ENCODE measurements around the gene NID2. TPM values are rescaled to one million over a fixed set of nuclear protein-coding genes. Genes with fewer than 3 reads are reported as not detected.

NID2 gene
- total and polyA plus RNA-seq, 9 of the 15 experiments (the other 6 are each of a cell fraction or from before 2014, with no cell fraction given), result 0.04 to 0.45 (median 0.16) TPM; not detected in 3

GRCh38 chr14:52039124-52039815, 29.6 kb downstream of the NID2 start:
- no peaks in the 10 kb centered on the region for H3K4me1 ChIP-seq (replicated peaks in 1 of 2; ENCODE audit: control insufficient read depth in 2 of 2, insufficient read depth in 2 of 2, low read length in 2 of 2)
- no peaks in the 10 kb centered on the region for H3K9me1 ChIP-seq (ENCODE audit: control insufficient read depth, insufficient read depth, low read length)
- H3K36me3 ChIP-seq (ENCODE audit: control insufficient read depth, insufficient read depth, low read length), result no peaks in the 10 kb centered on the region
- no peaks in the 10 kb centered on the region for H3K79me2 ChIP-seq (ENCODE audit: control insufficient read depth, insufficient read depth, low read length)
- no peaks in the 10 kb centered on the region for H3K9me3 ChIP-seq (replicated peaks; ENCODE audit: control insufficient read depth, insufficient read depth, low read depth, low read length)
- DNase-seq (ENCODE audit: extremely low read depth in 1 of 4, low spot score in 3 of 4) (no peak), FAIRE-seq (no peak), ATAC-seq (no peak)
- H3K4me3 ChIP-seq, result no peak overlapping the region
- peaks cover 0 to 3% of the 10 kb centered on the region in 2 experiments; a peak in 1 of 5 replicates for H3K27me3 ChIP-seq (ENCODE audit: control insufficient read depth in 2 of 2, insufficient read depth in 2 of 2, low read length in 2 of 2)
- ChIA-PET POLR2A (no interaction called here), CTCF (ENCODE audit: low intra/inter-chr PET ratio) (no interaction called here)
- no peak overlapping the region for H3K27ac ChIP-seq (ENCODE audit: extremely low read depth, low read depth, low read length)
- H2AFZ ChIP-seq (ENCODE audit: low read depth, low read length), result no peak overlapping the region
- no peaks in the 10 kb centered on the region for H4K20me1 ChIP-seq (replicated peaks; ENCODE audit: control insufficient read depth, insufficient read depth, low read length)
- in situ Hi-C loops (cut with MboI), result no loop called here
- H3K4me2 ChIP-seq (ENCODE audit: insufficient read depth, low read length), result no peak overlapping the region
- intact Hi-C loops (cut with micrococcal nuclease), result no loop called here
- no TSS peak for BruUV-seq (replicated peaks)
- WGBS (ENCODE audit: insufficient coverage, low coverage, missing lambda C conversion rate), result 0% methylated on average over 6 of the region's 7 CpGs
- H3K9ac ChIP-seq (ENCODE audit: insufficient read depth in 1 of 2, low read depth in 2 of 2, low read length in 2 of 2), result no peak overlapping the region
- TF ChIP-seq MTF1 (CRISPR knock-in tag; IDR thresholded peaks at IDR 0.05; ENCODE audit: borderline replicate concordance), result no peak
- TF ChIP-seq ELK3 (CRISPR knock-in tag; IDR thresholded peaks at IDR 0.05), result no peak
- TF ChIP-seq FUS (optimal IDR thresholded peaks at IDR 0.05; ENCODE audit: low read depth, low read length), result no peak
- TF ChIP-seq, protein P1, sequence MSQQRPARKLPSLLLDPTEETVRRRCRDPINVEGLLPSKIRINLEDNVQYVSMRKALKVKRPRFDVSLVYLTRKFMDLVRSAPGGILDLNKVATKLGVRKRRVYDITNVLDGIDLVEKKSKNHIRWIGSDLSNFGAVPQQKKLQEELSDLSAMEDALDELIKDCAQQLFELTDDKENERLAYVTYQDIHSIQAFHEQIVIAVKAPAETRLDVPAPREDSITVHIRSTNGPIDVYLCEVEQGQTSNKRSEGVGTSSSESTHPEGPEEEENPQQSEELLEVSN (IDR thresholded peaks at IDR 0.05; ENCODE audit: borderline replicate concordance in 1 of 2, extremely low read depth in 1 of 2, insufficient read depth in 1 of 2, insufficient read length in 1 of 2, low read depth in 1 of 2, low read length in 1 of 2, poor library complexity in 1 of 2, severe bottlenecking in 1 of 2), result no peak
- no peak for TF ChIP-seq DACH1 (IDR thresholded peaks at IDR 0.05; ENCODE audit: partially characterized antibody)
- no peak for TF ChIP-seq ELF1 (tag; IDR thresholded peaks at IDR 0.05)
- TF ChIP-seq ZNF121 (CRISPR knock-in tag; conservative IDR thresholded peaks at IDR 0.05), result no peak
- no peak for TF ChIP-seq ZNF133 (CRISPR knock-in tag; IDR thresholded peaks at IDR 0.05)
- TF ChIP-seq ZBTB49 (CRISPR knock-in tag; IDR thresholded peaks at IDR 0.05; ENCODE audit: borderline replicate concordance), result no peak
- TF ChIP-seq RREB1 (CRISPR knock-in tag; IDR thresholded peaks at IDR 0.05), result no peak
- no peak for TF ChIP-seq ZNF384 (IDR thresholded peaks at IDR 0.05; ENCODE audit: low read depth, low read length)

Measured in K562 (cell line).